WTC11 (cell line): ENCODE results near the gene KCNT2. TPM values are rescaled to one million over a fixed set of nuclear protein-coding genes. Genes with fewer than 3 reads are reported as not detected.

Experiments
- ATAC-seq: fragments of 200-7000 bp; cut with Tn5 transposase; 2 replicates; pipeline ENCODE4 v1.10.0; 2021; ENCODE audit warnings: mild to moderate bottlenecking, moderate library complexity
- CTCF ChIA-PET: fragments of 300-600 bp; sonication (Branson Sonifier 250); formaldehyde crosslinking; loops from one replicate; lab custom pipeline; 2021; ENCODE audit warnings: antibody characterized with exemption; lab: Charles Lee
- POLR2A ChIA-PET: fragments of 350-600 bp; sonication (Branson Sonifier 250); formaldehyde crosslinking; loops from one replicate; lab custom pipeline; 2021; ENCODE audit warnings: antibody characterized with exemption; lab: Charles Lee
- DNase-seq: peaks from one replicate; pipeline ENCODE4 v3.0.0; 2021; ENCODE audit warnings: low spot score
- H3K27ac Mint-ChIP-seq: 2 replicates; pipeline ENCODE4 v1.8.0; 2021; ENCODE audit warnings: mixed read lengths
- H3K27me3 Mint-ChIP-seq: 2 replicates; pipeline ENCODE4 v1.8.0; 2021; ENCODE audit warnings: low read depth, mild to moderate bottlenecking, moderate library complexity, mixed read lengths
- H3K36me3 Mint-ChIP-seq: 2 replicates; pipeline ENCODE4 v1.8.0; 2021; ENCODE audit warnings: mixed read lengths
- H3K4me1 Mint-ChIP-seq: 2 replicates; pipeline ENCODE4 v1.8.0; 2022; ENCODE audit warnings: mixed read lengths
- H3K4me3 Mint-ChIP-seq: 2 replicates; pipeline ENCODE4 v1.8.0; 2021; ENCODE audit warnings: mild to moderate bottlenecking, moderate library complexity, mixed read lengths
- H3K9me3 Mint-ChIP-seq: 2 replicates; pipeline ENCODE4 v1.8.0; 2021; ENCODE audit warnings: mixed read lengths
- ARID4B ChIP-seq: sonication (generic); formaldehyde crosslinking; IDR thresholded peaks from 2 replicates; pipeline ENCODE4 v1.8.0; 2023; ENCODE audit warnings: missing genetic modification reagents, mild to moderate bottlenecking, borderline replicate concordance
- CREB1 ChIP-seq: sonication (generic); formaldehyde crosslinking; IDR thresholded peaks from 2 replicates; pipeline ENCODE4 v1.8.0; 2023; ENCODE audit warnings: mild to moderate bottlenecking, missing genetic modification reagents
- ESRRA ChIP-seq: sonication (generic); formaldehyde crosslinking; IDR thresholded peaks from 2 replicates; pipeline ENCODE4 v1.8.1; 2022; ENCODE audit warnings: mild to moderate bottlenecking, missing genetic modification reagents, borderline replicate concordance
- IRF1 ChIP-seq: sonication (generic); formaldehyde crosslinking; IDR thresholded peaks from 2 replicates; pipeline ENCODE4 v1.8.0; 2023; ENCODE audit warnings: missing genetic modification reagents
- IRF2 ChIP-seq: sonication (generic); formaldehyde crosslinking; IDR thresholded peaks from 2 replicates; pipeline ENCODE4 v1.8.0; 2022; ENCODE audit warnings: low read depth, missing genetic modification reagents, borderline replicate concordance
- KAT7 ChIP-seq: sonication (generic); formaldehyde crosslinking; IDR thresholded peaks from 2 replicates; pipeline ENCODE4 v1.8.1; 2023; ENCODE audit warnings: missing genetic modification reagents, mild to moderate bottlenecking, borderline replicate concordance
- NR2C2 ChIP-seq: sonication (generic); formaldehyde crosslinking; IDR thresholded peaks from 2 replicates; pipeline ENCODE4 v1.8.0; 2022; ENCODE audit warnings: mild to moderate bottlenecking, missing genetic modification reagents
- OVOL2 ChIP-seq: fragments of 250-450 bp; sonication (Bioruptor Pico); IDR thresholded peaks from 2 replicates; pipeline ENCODE4 v1.9.0; 2021; ENCODE audit warnings: mild to moderate bottlenecking, borderline replicate concordance
- TCF7 ChIP-seq: sonication (generic); formaldehyde crosslinking; IDR thresholded peaks from 2 replicates; pipeline ENCODE4 v1.8.0; 2022; ENCODE audit warnings: mild to moderate bottlenecking, low read depth, missing genetic modification reagents, moderate library complexity
- TEAD4 ChIP-seq: sonication (generic); formaldehyde crosslinking; IDR thresholded peaks from 2 replicates; pipeline ENCODE4 v1.8.0; 2022; ENCODE audit warnings: mild to moderate bottlenecking, missing genetic modification reagents
- ZNF138 ChIP-seq: sonication (generic); formaldehyde crosslinking; conservative IDR thresholded peaks from 2 replicates; pipeline ENCODE4 v1.8.1; 2022; ENCODE audit warnings: mild to moderate bottlenecking, moderate library complexity, missing genetic modification reagents
- ZNF219 ChIP-seq: sonication (generic); formaldehyde crosslinking; IDR thresholded peaks from 2 replicates; pipeline ENCODE4 v1.8.0; 2023; ENCODE audit warnings: missing genetic modification reagents, mild to moderate bottlenecking, borderline replicate concordance
- ZNF232 ChIP-seq: sonication (generic); formaldehyde crosslinking; IDR thresholded peaks from 2 replicates; pipeline ENCODE4 v1.8.0; 2022; ENCODE audit warnings: mild to moderate bottlenecking, missing genetic modification reagents
- ZNF396 ChIP-seq: fragments of 250-450 bp; sonication (Bioruptor Pico); IDR thresholded peaks from 2 replicates; pipeline ENCODE4 v1.8.0; 2021; ENCODE audit warnings: mild to moderate bottlenecking, moderate library complexity, borderline replicate concordance
- ZNF423 ChIP-seq: fragments of 250-450 bp; sonication (Bioruptor Pico); IDR thresholded peaks from 2 replicates; pipeline ENCODE4 v2.1.2; 2022; ENCODE audit warnings: mild to moderate bottlenecking, moderate library complexity
- total RNA-seq: library from RNA; stranded (reverse); gene quantifications from 3 replicates; pipeline ENCODE4 v1.2.3, GENCODE V29; 2021
- TF ChIP-seq, protein P1 (sequence below): fragments of 250-450 bp; sonication (Bioruptor Pico); IDR thresholded peaks from 2 replicates; pipeline ENCODE4 v2.1.2; 2022; ENCODE audit warnings: mild to moderate bottlenecking, moderate library complexity
- TF ChIP-seq, protein P2 (sequence below): sonication (generic); formaldehyde crosslinking; IDR thresholded peaks from 2 replicates; pipeline ENCODE4 v1.8.0; 2022; ENCODE audit warnings: mild to moderate bottlenecking, missing genetic modification reagents
- TF ChIP-seq, protein P3 (sequence below): sonication (generic); formaldehyde crosslinking; IDR thresholded peaks from 2 replicates; pipeline ENCODE4 v1.8.1; 2022; ENCODE audit warnings: mild to moderate bottlenecking, missing genetic modification reagents, moderate library complexity, borderline replicate concordance
- TF ChIP-seq, protein P4 (sequence below): sonication (generic); formaldehyde crosslinking; IDR thresholded peaks from 2 replicates; pipeline ENCODE4 v1.8.0; 2022; ENCODE audit warnings: mild to moderate bottlenecking, missing genetic modification reagents

Gene KCNT2
- total RNA-seq, 1 experiment from 2014 or later, result 11.6 TPM

GRCh38 chr1:196324345-196324744, 283.9 kb downstream of the KCNT2 start:
- Mint-ChIP-seq H3K9me3 (no peaks in the 10 kb centered on the region), H3K36me3 (0 out of 2 replicates have a peak, but pooled peaks cover 2% of the 10 kb centered on the region), H3K27me3 (no peaks in the 10 kb centered on the region)

DNA sequence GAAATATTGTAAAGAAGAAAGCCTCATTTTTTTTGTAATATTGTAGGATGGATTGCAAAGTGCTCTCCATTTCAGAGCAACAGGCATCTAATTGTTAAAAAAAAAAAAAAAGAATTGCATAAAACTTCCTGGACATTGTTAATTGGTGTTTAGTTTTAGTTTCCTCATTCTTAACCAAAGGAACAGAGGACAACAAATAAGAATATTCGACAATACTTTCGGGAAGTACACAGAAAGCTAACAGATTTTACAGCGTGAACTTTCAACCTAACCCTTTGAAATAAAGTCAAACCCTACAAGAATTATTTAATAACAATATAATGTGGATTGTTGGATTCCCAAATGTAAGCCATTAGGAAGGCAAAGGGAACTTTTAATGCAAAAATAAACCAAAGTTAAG, 284.4 kb downstream of the KCNT2 start:
- Mint-ChIP-seq H3K4me3 (no peak overlapping the region), H3K9me3 (no peaks in the 10 kb centered on the region), H3K36me3 (0 out of 2 replicates have a peak, but pooled peaks cover 2% of the 10 kb centered on the region), H3K27ac (no peak overlapping the region), H3K4me1 (peaks cover 26% of the 10 kb centered on the region), H3K27me3 (no peaks in the 10 kb centered on the region)
- DNase-seq (no peak), ATAC-seq (no peak)
- TF ChIP-seq KAT7 (CRISPR knock-in tag) (no peak), ZNF138 (no peak)
- TF ChIP-seq, protein P1, sequence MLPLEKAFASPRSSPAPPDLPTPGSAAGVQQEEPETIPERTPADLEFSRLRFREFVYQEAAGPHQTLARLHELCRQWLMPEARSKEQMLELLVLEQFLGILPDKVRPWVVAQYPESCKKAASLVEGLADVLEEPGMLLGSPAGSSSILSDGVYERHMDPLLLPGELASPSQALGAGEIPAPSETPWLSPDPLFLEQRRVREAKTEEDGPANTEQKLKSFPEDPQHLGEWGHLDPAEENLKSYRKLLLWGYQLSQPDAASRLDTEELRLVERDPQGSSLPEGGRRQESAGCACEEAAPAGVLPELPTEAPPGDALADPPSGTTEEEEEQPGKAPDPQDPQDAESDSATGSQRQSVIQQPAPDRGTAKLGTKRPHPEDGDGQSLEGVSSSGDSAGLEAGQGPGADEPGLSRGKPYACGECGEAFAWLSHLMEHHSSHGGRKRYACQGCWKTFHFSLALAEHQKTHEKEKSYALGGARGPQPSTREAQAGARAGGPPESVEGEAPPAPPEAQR (CRISPR knock-in tag), result no peak
- ChIA-PET CTCF (no interaction called here), POLR2A (no interaction called here)

More at GRCh38 chr1:196324345-196324744, 283.9 kb downstream of the KCNT2 start:
- ChIA-PET POLR2A (no interaction called here), CTCF (no interaction called here)
- ATAC-seq, result no peak
- DNase-seq, result no peak
- H3K27ac Mint-ChIP-seq, result no peak overlapping the region
- peaks cover 25% of the 10 kb centered on the region for H3K4me1 Mint-ChIP-seq
- no peak for TF ChIP-seq TEAD4 (CRISPR knock-in tag)
- no peak for TF ChIP-seq NR2C2 (CRISPR knock-in tag)
- TF ChIP-seq ESRRA, result no peak
- no peak for TF ChIP-seq IRF1 (CRISPR knock-in tag)
- TF ChIP-seq, protein P2, sequence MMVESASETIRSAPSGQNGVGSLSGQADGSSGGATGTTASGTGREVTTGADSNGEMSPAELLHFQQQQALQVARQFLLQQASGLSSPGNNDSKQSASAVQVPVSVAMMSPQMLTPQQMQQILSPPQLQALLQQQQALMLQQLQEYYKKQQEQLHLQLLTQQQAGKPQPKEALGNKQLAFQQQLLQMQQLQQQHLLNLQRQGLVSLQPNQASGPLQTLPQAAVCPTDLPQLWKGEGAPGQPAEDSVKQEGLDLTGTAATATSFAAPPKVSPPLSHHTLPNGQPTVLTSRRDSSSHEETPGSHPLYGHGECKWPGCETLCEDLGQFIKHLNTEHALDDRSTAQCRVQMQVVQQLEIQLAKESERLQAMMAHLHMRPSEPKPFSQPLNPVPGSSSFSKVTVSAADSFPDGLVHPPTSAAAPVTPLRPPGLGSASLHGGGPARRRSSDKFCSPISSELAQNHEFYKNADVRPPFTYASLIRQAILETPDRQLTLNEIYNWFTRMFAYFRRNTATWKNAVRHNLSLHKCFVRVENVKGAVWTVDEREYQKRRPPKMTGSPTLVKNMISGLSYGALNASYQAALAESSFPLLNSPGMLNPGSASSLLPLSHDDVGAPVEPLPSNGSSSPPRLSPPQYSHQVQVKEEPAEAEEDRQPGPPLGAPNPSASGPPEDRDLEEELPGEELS (CRISPR knock-in tag), result no peak
- TF ChIP-seq ZNF396 (CRISPR knock-in tag), result no peak
- no peak for TF ChIP-seq ZNF423 (CRISPR knock-in tag)
- TF ChIP-seq ZNF232 (CRISPR knock-in tag), result no peak
- no peak for TF ChIP-seq IRF2 (CRISPR knock-in tag)
- TF ChIP-seq, protein P3, sequence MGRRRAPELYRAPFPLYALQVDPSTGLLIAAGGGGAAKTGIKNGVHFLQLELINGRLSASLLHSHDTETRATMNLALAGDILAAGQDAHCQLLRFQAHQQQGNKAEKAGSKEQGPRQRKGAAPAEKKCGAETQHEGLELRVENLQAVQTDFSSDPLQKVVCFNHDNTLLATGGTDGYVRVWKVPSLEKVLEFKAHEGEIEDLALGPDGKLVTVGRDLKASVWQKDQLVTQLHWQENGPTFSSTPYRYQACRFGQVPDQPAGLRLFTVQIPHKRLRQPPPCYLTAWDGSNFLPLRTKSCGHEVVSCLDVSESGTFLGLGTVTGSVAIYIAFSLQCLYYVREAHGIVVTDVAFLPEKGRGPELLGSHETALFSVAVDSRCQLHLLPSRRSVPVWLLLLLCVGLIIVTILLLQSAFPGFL (CRISPR knock-in tag), result no peak
- TF ChIP-seq CREB1, result no peak
- TF ChIP-seq ARID4B, result no peak
- TF ChIP-seq KAT7 (CRISPR knock-in tag), result no peak
- no peak for TF ChIP-seq TCF7
- no peak for TF ChIP-seq OVOL2
- no peak for TF ChIP-seq ZNF219 (CRISPR knock-in tag)
- TF ChIP-seq, protein P4, sequence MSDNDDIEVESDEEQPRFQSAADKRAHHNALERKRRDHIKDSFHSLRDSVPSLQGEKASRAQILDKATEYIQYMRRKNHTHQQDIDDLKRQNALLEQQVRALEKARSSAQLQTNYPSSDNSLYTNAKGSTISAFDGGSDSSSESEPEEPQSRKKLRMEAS, result no peak
- H3K4me3 Mint-ChIP-seq, result no peak overlapping the region
